Activated CD8-positive, alpha-beta T cell treated with anti-CD3 and anti-CD28 coated beads for 36 hours (primary cell): ENCODE measurements around the gene MAP4K2. TPM values are rescaled to one million over a fixed set of nuclear protein-coding genes. Genes with fewer than 3 reads are reported as not detected.

ENCODE experiments used
- ATAC-seq: fragments of 200-7000 bp; cut with Tn5 transposase; one replicate; pipeline ENCODE4 v1.10.0; 2021; ENCODE audit warnings: mild to moderate bottlenecking, moderate library complexity
- CTCF ChIA-PET: fragments of 350-600 bp; sonication (Branson Sonifier 250); formaldehyde crosslinking; loops from one replicate; lab custom pipeline; 2021; ENCODE audit warnings: antibody characterized with exemption; lab: Charles Lee
- POLR2A ChIA-PET: fragments of 350-600 bp; sonication (Branson Sonifier 250); formaldehyde crosslinking; loops from one replicate; lab custom pipeline; 2021; ENCODE audit warnings: antibody characterized with exemption; lab: Charles Lee
- DNase-seq: peaks from one replicate; pipeline ENCODE4 v3.0.0-alpha.2; 2020
- H3K27ac Mint-ChIP-seq: one replicate; pipeline ENCODE4 v1.8.0; 2021; ENCODE audit warnings: mild to moderate bottlenecking, mixed read lengths
- H3K27me3 Mint-ChIP-seq: one replicate; pipeline ENCODE4 v1.8.0; 2021; ENCODE audit warnings: mixed read lengths
- H3K36me3 Mint-ChIP-seq: one replicate; pipeline ENCODE4 v1.8.0; 2021; ENCODE audit warnings: low read depth, mixed read lengths
- H3K4me1 Mint-ChIP-seq: one replicate; pipeline ENCODE4 v1.8.0; 2021; ENCODE audit warnings: low read depth, mixed read lengths
- H3K4me3 Mint-ChIP-seq: one replicate; pipeline ENCODE4 v1.8.0; 2021; ENCODE audit warnings: mild to moderate bottlenecking, moderate library complexity, mixed read lengths
- H3K9me3 Mint-ChIP-seq: one replicate; pipeline ENCODE4 v1.8.0; 2021; ENCODE audit warnings: mixed read lengths
- CTCF ChIP-seq: fragments of 200-600 bp; IDR thresholded peaks from one replicate; pipeline ENCODE4 v1.8.0; 2022; ENCODE audit warnings: antibody characterized with exemption, mild to moderate bottlenecking
- intact Hi-C: fragments of 100-400 bp; cut with micrococcal nuclease; formaldehyde crosslinking; loops from one replicate; pipeline ENCODE4 v1.10.0; 2022
- total RNA-seq, 2 experiments: library from RNA; stranded (reverse); gene quantifications; one replicate each; pipeline ENCODE4 v1.2.3, GENCODE V29; 2021

Gene MAP4K2
- total RNA-seq, 2 experiments from 2014 or later, result 56.4 to 58.0 TPM

GRCh38 chr11:64801561-64802369, 1.2 kb downstream of the MAP4K2 start:
- H3K4me1 Mint-ChIP-seq, result peaks cover 28% of the 10 kb centered on the region
- H3K27me3 Mint-ChIP-seq, result no peaks in the 10 kb centered on the region
- H3K9me3 Mint-ChIP-seq, result no peaks in the 10 kb centered on the region
- TF ChIP-seq CTCF, result no peak
- CTCF ChIA-PET, result interaction anchor here (4.5 kb wide), 1 partner anchor 14 kb away, joined by 17 read pairs; no protein-coding TSS in a partner anchor
- no peak for DNase-seq
- no peak for ATAC-seq
- peak overlapping the region; percentile 79 for H3K4me3 Mint-ChIP-seq
- POLR2A ChIA-PET, result interaction anchor here (0.6 to 2.6 kb wide), 5 partner anchors 9 to 27 kb away, joined by 3 to 7 read pairs (median 3); partner anchors contain the start of gene MEN1
- H3K27ac Mint-ChIP-seq, result peak overlapping the region; percentile 83
- intact Hi-C loops, result no loop called here
- peaks cover 12% of the 10 kb centered on the region for H3K36me3 Mint-ChIP-seq

GRCh38 chr11:64801158-64801464, 1.9 kb downstream of the MAP4K2 start:
- peaks cover 15% of the 10 kb centered on the region for H3K36me3 Mint-ChIP-seq
- DNase-seq, result no peak
- intact Hi-C loops, result no loop called here
- no peak for TF ChIP-seq CTCF
- ATAC-seq, result no peak
- ChIA-PET POLR2A (interaction anchor here (1.8 to 2.6 kb wide), 2 partner anchors 14 to 26 kb away, joined by 6 to 7 read pairs; no protein-coding TSS in a partner anchor), CTCF (interaction anchor here (3.1 to 4.5 kb wide), 2 partner anchors 13 to 15 kb away, joined by 10 to 17 read pairs; no protein-coding TSS in a partner anchor)
- H3K27ac Mint-ChIP-seq, result peak overlapping the region; percentile 83
- peak overlapping the region; percentile 37 for H3K4me3 Mint-ChIP-seq
- H3K27me3 Mint-ChIP-seq, result no peaks in the 10 kb centered on the region
- H3K4me1 Mint-ChIP-seq, result peaks cover 30% of the 10 kb centered on the region
- no peaks in the 10 kb centered on the region for H3K9me3 Mint-ChIP-seq

GRCh38 chr11:64800303-64801157, 2.5 kb downstream of the MAP4K2 start:
- ChIA-PET POLR2A (interaction anchor here (1.8 to 2.3 kb wide), 3 partner anchors 16 to 26 kb away, joined by 5 to 8 read pairs (median 6); no protein-coding TSS in a partner anchor), CTCF (interaction anchor here (3.1 to 4.5 kb wide), 2 partner anchors 12 to 15 kb away, joined by 10 to 17 read pairs; no protein-coding TSS in a partner anchor)
- no peak for ATAC-seq
- Mint-ChIP-seq H3K4me1 (peaks cover 33% of the 10 kb centered on the region), H3K36me3 (peaks cover 15% of the 10 kb centered on the region), H3K4me3 (peak overlapping the region; percentile 37), H3K27me3 (no peaks in the 10 kb centered on the region), H3K27ac (peak overlapping the region; percentile 83), H3K9me3 (no peaks in the 10 kb centered on the region)
- intact Hi-C loops, result no loop called here
- TF ChIP-seq CTCF, result no peak
- no peak for DNase-seq

- DNase-seq (no peak), ATAC-seq (no peak)
- Mint-ChIP-seq H3K36me3 (peaks cover 14% of the 10 kb centered on the region), H3K27me3 (no peaks in the 10 kb centered on the region), H3K9me3 (no peaks in the 10 kb centered on the region), H3K4me1 (peaks cover 36% of the 10 kb centered on the region), H3K27ac (peak overlapping the region; percentile 18), H3K4me3 (no peak overlapping the region)
- ChIA-PET POLR2A (interaction anchor here (0.7 to 2.3 kb wide), 3 partner anchors 15 to 54 kb away, joined by 3 to 8 read pairs (median 5); no protein-coding TSS in a partner anchor), CTCF (interaction anchor here (0.8 to 4.5 kb wide), 4 partner anchors 9 to 14 kb away, joined by 3 to 17 read pairs (median 8); no protein-coding TSS in a partner anchor)
- TF ChIP-seq CTCF, result no peak
- intact Hi-C loops, result no loop called here
Observed at GRCh38 chr11:64799623-64800302, 3.3 kb downstream of the MAP4K2 start.
